HG03520 (cell line): ENCODE measurements around the gene FCGR1A.
A peak's percentile ranks its signal among the peaks of the same experiment; 100 is the strongest.
"Not testable (repeated sequence)": the region's sequence is repeated elsewhere in the genome, so short reads cannot be mapped to it uniquely, and the experiment has no call there.

Experiments used
- ATAC-seq: cut with Tn5 transposase; IDR thresholded peaks from one replicate; pipeline ENCODE4 v1.9.1; 2021; ENCODE audit warnings: mild to moderate bottlenecking, moderate library complexity; ENCODE audit not compliant: unreplicated experiment

Gene FCGR1A

GRCh38 chr1:149775510-149776147 is 6.9 kb upstream of the FCGR1A start:
- ATAC-seq = not testable (repeated sequence)

- ATAC-seq = not testable (repeated sequence)
These were observed 5.4 kb upstream of the FCGR1A start for GRCh38 chr1:149777084-149777483.

- ATAC-seq = not testable (repeated sequence)
These were observed 4.2 kb upstream of the FCGR1A start for GRCh38 chr1:149778313-149778712.

- ATAC-seq = not testable (repeated sequence)
These were observed 995 bp upstream of the FCGR1A start for GRCh38 chr1:149781413-149781984.

GRCh38 chr1:149783289-149783688 is 795 bp downstream of the FCGR1A start:
- not testable (repeated sequence) for ATAC-seq

GRCh38 chr1:149783868-149784267 is 1.4 kb downstream of the FCGR1A start:
- not testable (repeated sequence) for ATAC-seq

GRCh38 chr1:149787688-149788451 is 5.4 kb downstream of the FCGR1A start:
- not testable (repeated sequence) for ATAC-seq

GRCh38 chr1:149792502-149792901 is 10.0 kb downstream of the FCGR1A start:
- ATAC-seq = peak; percentile 50

- ATAC-seq = peak; percentile 83
These were observed 10.5 kb downstream of the FCGR1A start for GRCh38 chr1:149792912-149793515.

- not testable (repeated sequence) for ATAC-seq
These were observed 11.4 kb downstream of the FCGR1A start for GRCh38 chr1:149793885-149794284.

GRCh38 chr1:149801628-149802027 is 19.1 kb downstream of the FCGR1A start:
- not testable (repeated sequence) for ATAC-seq

- ATAC-seq = not testable (repeated sequence)
These were observed 22.1 kb downstream of the FCGR1A start for GRCh38 chr1:149804417-149805080.

GRCh38 chr1:149810697-149811405 is 28.4 kb downstream of the FCGR1A start:
- ATAC-seq = not testable (repeated sequence)

GRCh38 chr1:149811514-149811889 is 29.0 kb downstream of the FCGR1A start:
- ATAC-seq = peak; percentile 23

GRCh38 chr1:149811890-149812829 is 29.7 kb downstream of the FCGR1A start:
- ATAC-seq = peak; percentile 66

GRCh38 chr1:149812893-149813801 is 30.7 kb downstream of the FCGR1A start:
- peak; percentile 6 for ATAC-seq

- ATAC-seq = not testable (repeated sequence)
These were observed 37.9 kb downstream of the FCGR1A start for GRCh38 chr1:149820387-149820786.

GRCh38 chr1:149826555-149826954 is 44.1 kb downstream of the FCGR1A start:
- not testable (repeated sequence) for ATAC-seq
